Upper lobe of left lung (tissue), 4 donors: ENCODE data around the gene SPATA12.

Source experiments
- EP300 ChIP-seq, 4 donors: sonication (generic); formaldehyde crosslinking; IDR thresholded peaks; one replicate each; pipeline ENCODE4 v1.5.1; 2017; ENCODE audit warnings: antibody characterized with exemption in 4 of 4, control low read depth in 2 of 4
- POLR2A ChIP-seq, 4 donors: fragments of 450-650 bp; IDR thresholded peaks; one replicate each; pipeline ENCODE4 v1.5.1; 2016 to 2017; ENCODE audit warnings: antibody characterized with exemption in 4 of 4, mild to moderate bottlenecking in 2 of 4
- POLR2AphosphoS5 ChIP-seq, 2 donors: sonication (generic); formaldehyde crosslinking; IDR thresholded peaks; one replicate each; pipeline ENCODE4 v1.5.1; 2017; ENCODE audit warnings: antibody characterized with exemption in 2 of 2
- TF ChIP-seq, protein P1 (sequence below), 6 experiments: fragments of 450-650 bp in 4 of 6; fragments of 200-600 bp in 2 of 6; sonication (generic) in 2 of 6; IDR thresholded peaks; one replicate each; pipeline ENCODE4 v1.5.1; 2016 to 2019; ENCODE audit warnings: antibody characterized with exemption in 6 of 6

DNA sequence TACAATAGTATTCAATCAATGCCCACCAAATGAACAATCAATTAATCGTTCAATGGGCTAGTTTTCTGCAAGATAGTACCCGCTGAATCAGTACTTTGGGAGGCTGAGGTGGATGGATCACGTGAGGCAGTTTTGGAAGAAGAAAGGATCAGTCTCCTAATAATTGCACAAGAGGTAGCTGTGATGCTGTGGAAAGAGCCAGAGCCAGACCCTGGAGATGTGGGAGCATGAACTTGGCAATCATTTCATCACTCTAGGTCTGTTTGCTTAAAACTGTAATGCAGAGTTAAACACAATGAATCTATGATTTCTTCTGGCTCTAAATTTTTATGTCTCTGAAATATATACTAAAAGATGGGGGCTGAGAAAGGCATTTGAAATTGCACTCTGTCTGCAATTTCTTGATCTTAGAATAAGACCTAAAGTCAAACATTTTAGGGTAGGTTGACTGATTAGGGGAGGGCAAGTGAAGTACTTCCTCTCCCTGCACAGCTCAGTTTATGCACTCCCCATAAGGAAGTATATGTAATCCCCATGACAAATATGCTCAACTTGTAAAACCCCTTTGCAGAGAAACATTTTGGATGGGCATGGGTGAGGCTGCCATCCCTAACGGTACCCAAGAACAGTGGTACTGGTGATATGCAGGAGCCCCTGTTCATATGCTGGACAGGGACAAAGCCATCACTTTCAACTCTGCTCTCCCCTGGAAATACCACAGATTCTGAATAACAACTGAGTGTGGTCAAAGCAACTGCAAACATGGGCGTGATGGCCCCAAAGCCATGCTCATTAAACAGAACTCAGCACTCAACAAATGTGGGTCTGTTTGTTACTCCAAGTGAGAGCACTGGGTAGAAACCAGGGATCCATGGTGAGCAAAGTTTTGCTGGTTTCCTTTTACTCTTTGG is 28.6 kb upstream of the SPATA12 start:
- TF ChIP-seq EP300 (IDR thresholded peaks at IDR 0.05) = no peak
- no peak for TF ChIP-seq POLR2AphosphoS5 (IDR thresholded peaks at IDR 0.05)
- TF ChIP-seq, protein P1, sequence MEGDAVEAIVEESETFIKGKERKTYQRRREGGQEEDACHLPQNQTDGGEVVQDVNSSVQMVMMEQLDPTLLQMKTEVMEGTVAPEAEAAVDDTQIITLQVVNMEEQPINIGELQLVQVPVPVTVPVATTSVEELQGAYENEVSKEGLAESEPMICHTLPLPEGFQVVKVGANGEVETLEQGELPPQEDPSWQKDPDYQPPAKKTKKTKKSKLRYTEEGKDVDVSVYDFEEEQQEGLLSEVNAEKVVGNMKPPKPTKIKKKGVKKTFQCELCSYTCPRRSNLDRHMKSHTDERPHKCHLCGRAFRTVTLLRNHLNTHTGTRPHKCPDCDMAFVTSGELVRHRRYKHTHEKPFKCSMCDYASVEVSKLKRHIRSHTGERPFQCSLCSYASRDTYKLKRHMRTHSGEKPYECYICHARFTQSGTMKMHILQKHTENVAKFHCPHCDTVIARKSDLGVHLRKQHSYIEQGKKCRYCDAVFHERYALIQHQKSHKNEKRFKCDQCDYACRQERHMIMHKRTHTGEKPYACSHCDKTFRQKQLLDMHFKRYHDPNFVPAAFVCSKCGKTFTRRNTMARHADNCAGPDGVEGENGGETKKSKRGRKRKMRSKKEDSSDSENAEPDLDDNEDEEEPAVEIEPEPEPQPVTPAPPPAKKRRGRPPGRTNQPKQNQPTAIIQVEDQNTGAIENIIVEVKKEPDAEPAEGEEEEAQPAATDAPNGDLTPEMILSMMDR (IDR thresholded peaks at IDR 0.05) = no peak
- TF ChIP-seq POLR2A (IDR thresholded peaks at IDR 0.05) = no peak
